PC-9 (cell line): ENCODE measurements around the gene WBP11. TPM values are rescaled to one million over a fixed set of nuclear protein-coding genes. Genes with fewer than 3 reads are reported as not detected.

Experiments used
- BruUV-seq: library from RNA; stranded (reverse); fragments of 400-500 nt; replicated peaks from 2 replicates; lab custom pipeline; 2021; lab: Mats Ljungman, UMichigan
- CTCF ChIA-PET: fragments of 300-600 bp; sonication (Branson Sonifier 250); formaldehyde crosslinking; loops from one replicate; lab custom pipeline; 2022; ENCODE audit warnings: antibody characterized with exemption; lab: Charles Lee
- POLR2A ChIA-PET: fragments of 300-600 bp; sonication (Branson Sonifier 250); formaldehyde crosslinking; loops from one replicate; lab custom pipeline; 2022; ENCODE audit warnings: antibody characterized with exemption; ENCODE audit not compliant: unreplicated experiment; lab: Charles Lee
- DNase-seq, 2 experiments: peaks; one replicate each; pipeline versions ENCODE4 v3.0.0 to v3.0.0-alpha.2; 2015 to 2022; ENCODE audit warnings: mixed read lengths in 1 of 2
- H2AFZ ChIP-seq: fragments of 200-600 bp; sonication (generic); 2 replicates; pipeline ENCODE4 v1.8.1; 2017; ENCODE audit warnings: antibody characterized with exemption
- H3F3A ChIP-seq: fragments of 200-600 bp; sonication (generic); 2 replicates; pipeline ENCODE4 v1.8.1; 2017; ENCODE audit warnings: antibody characterized with exemption, mild to moderate bottlenecking, low read depth; ENCODE audit not compliant: insufficient read depth
- H3K27ac ChIP-seq: fragments of 200-600 bp; sonication (generic); 2 replicates; pipeline ENCODE4 v1.6.1; 2016; ENCODE audit warnings: mixed run types
- H3K27me3 ChIP-seq: fragments of 200-600 bp; sonication (generic); 2 replicates; pipeline ENCODE4 v1.6.1; 2016; ENCODE audit warnings: low read depth, mixed run types; ENCODE audit not compliant: insufficient read depth
- H3K36me3 ChIP-seq: fragments of 200-600 bp; sonication (generic); 2 replicates; pipeline ENCODE4 v1.6.1; 2016; ENCODE audit warnings: low read depth, mixed run types
- H3K4me1 ChIP-seq: fragments of 200-600 bp; sonication (generic); replicated peaks from 2 replicates; pipeline ENCODE4 v1.6.1; 2016; ENCODE audit warnings: mixed run types; ENCODE audit not compliant: insufficient read depth
- H3K4me2 ChIP-seq: fragments of 200-600 bp; sonication (generic); 2 replicates; pipeline ENCODE4 v1.6.1; 2017; ENCODE audit warnings: mixed run types
- H3K4me3 ChIP-seq: fragments of 200-600 bp; sonication (generic); 2 replicates; pipeline ENCODE4 v1.6.1; 2016; ENCODE audit warnings: mixed run types
- H3K79me2 ChIP-seq: fragments of 200-600 bp; sonication (generic); 2 replicates; pipeline ENCODE4 v1.6.1; 2017; ENCODE audit warnings: low read depth, mixed run types
- H3K9me2 ChIP-seq: fragments of 200-600 bp; sonication (generic); 2 replicates; pipeline ENCODE4 v1.8.1; 2017; ENCODE audit warnings: mild to moderate bottlenecking; ENCODE audit not compliant: insufficient read depth
- H3K9me3 ChIP-seq: fragments of 200-600 bp; sonication (generic); 2 replicates; pipeline ENCODE4 v1.8.1; 2016; ENCODE audit warnings: low read depth; ENCODE audit not compliant: insufficient read depth
- H4K20me1 ChIP-seq: fragments of 200-600 bp; sonication (generic); 2 replicates; pipeline ENCODE4 v1.8.1; 2017; ENCODE audit not compliant: insufficient read depth
- CTCF ChIP-seq: fragments of 200-600 bp; sonication (generic); conservative IDR thresholded peaks from 2 replicates; pipeline ENCODE4 v1.6.1; 2017; ENCODE audit warnings: mixed run types, antibody characterized with exemption, mild to moderate bottlenecking, moderate library complexity
- EZH2 ChIP-seq: fragments of 200-600 bp; sonication (generic); IDR thresholded peaks from 2 replicates; pipeline ENCODE4 v1.8.0; 2017; ENCODE audit warnings: antibody characterized with exemption, low read depth
- intact Hi-C: fragments of 100-400 bp; cut with micrococcal nuclease; formaldehyde crosslinking; loops from one replicate; pipeline ENCODE4 v1.10.0; 2022; ENCODE audit not compliant: unreplicated experiment
- total RNA-seq: library from RNA; stranded (reverse); gene quantifications from 2 replicates; pipeline ENCODE4 v1.2.3, GENCODE V29; 2021

The WBP11 gene
- total RNA-seq, 1 experiment from 2014 or later: 124 TPM

DNA sequence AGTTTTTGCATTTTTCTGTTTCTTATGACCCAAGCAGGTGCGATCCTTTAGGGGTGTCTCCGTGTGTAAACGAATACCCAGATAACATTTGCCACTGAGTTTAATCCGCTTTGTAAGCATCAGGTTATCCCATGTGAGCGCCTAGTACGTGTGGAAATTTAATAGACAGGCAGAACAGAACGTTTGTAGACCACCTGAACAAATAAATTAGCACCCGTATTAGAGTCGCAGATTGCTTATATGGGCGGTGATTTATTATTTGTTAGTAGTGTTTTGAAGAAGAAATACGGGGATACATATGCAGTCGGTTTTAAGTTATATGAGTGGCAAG, 517 bp upstream of the WBP11 start:
- no peak for TF ChIP-seq CTCF
- no peak for TF ChIP-seq EZH2
- no peak for DNase-seq
- H3K36me3 ChIP-seq: 0 out of 2 replicates have a peak, but pooled peaks cover 18% of the 10 kb centered on the region
- no peaks in the 10 kb centered on the region for H3K27me3 ChIP-seq
- no peaks in the 10 kb centered on the region for H4K20me1 ChIP-seq
- H3K4me3 ChIP-seq: peak overlapping the region; percentile 96
- H3K9me2 ChIP-seq: no peaks in the 10 kb centered on the region
- no peaks in the 10 kb centered on the region for H3K9me3 ChIP-seq
- TSS peak; percentile 86 for BruUV-seq
- peak overlapping the region; percentile 28 for H3K27ac ChIP-seq
- peaks cover 23% of the 10 kb centered on the region for H3K4me1 ChIP-seq
- no peaks in the 10 kb centered on the region for H3F3A ChIP-seq
- CTCF ChIA-PET: interaction anchor here (0.6 to 1.7 kb wide), 3 partner anchors 30 to 566 kb away, joined by 3 to 5 read pairs (median 3); a partner anchor contains a TSS
- intact Hi-C loops: loop anchor here (1.0 to 2.0 kb wide), 3 partner anchors 29 to 193 kb away; a partner anchor contains a TSS
- H3K4me2 ChIP-seq: peak overlapping the region; percentile 91
- peaks cover 51% of the 10 kb centered on the region for H3K79me2 ChIP-seq
- POLR2A ChIA-PET: interaction anchor here (0.5 to 1.7 kb wide), 11 partner anchors 26 to 454 kb away, joined by 3 to 21 read pairs (median 7); partner anchors contain the start of gene RERG
- H2AFZ ChIP-seq: peak overlapping the region; percentile 88

DNA sequence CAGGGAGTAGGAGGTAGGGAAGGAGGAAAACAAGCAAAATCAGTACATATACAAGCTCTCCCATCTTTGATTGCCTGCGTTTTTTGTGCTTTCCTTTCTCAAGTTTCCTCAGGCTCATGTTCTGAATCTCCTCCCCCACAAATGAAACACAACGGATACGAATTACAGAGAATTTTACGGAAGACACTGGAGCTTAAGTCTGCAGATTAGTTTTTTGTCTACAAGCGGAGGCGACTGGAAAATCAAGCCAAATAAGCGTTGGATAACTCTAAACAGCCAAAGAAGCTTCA, 612 bp downstream of the WBP11 start:
- Histone ChIP-seq H3K4me2 (peak overlapping the region; percentile 85), H3K27me3 (no peaks in the 10 kb centered on the region), H3K27ac (peak overlapping the region; percentile 58), H3F3A (no peaks in the 10 kb centered on the region), H3K36me3 (0 out of 2 replicates have a peak, but pooled peaks cover 20% of the 10 kb centered on the region), H3K9me2 (no peaks in the 10 kb centered on the region), H4K20me1 (no peaks in the 10 kb centered on the region), H3K79me2 (peaks cover 61% of the 10 kb centered on the region), H3K4me1 (peaks cover 23% of the 10 kb centered on the region), H3K9me3 (no peaks in the 10 kb centered on the region), H2AFZ (peak overlapping the region; percentile 96), H3K4me3 (peak overlapping the region; percentile 96)
- TF ChIP-seq EZH2 (no peak), CTCF (no peak)
- CTCF ChIA-PET: interaction anchor here (0.6 to 0.9 kb wide), 6 partner anchors 13 to 322 kb away, joined by 3 to 9 read pairs (median 4); no protein-coding TSS in a partner anchor
- POLR2A ChIA-PET: interaction anchor here (1.7 kb wide), 1 partner anchor 34 kb away, joined by 12 read pairs; no protein-coding TSS in a partner anchor
- no peak for DNase-seq
- BruUV-seq: no TSS peak
- intact Hi-C loops: loop anchor here (1.0 to 2.0 kb wide), 3 partner anchors 28 to 194 kb away; a partner anchor contains a TSS

GRCh38 chr12:14802247-14802646, 1.0 kb downstream of the WBP11 start:
- intact Hi-C loops: loop anchor here (2.0 kb wide), 1 partner anchor 195 kb away; no protein-coding TSS in a partner anchor
- Histone ChIP-seq H3K9me2 (no peaks in the 10 kb centered on the region), H3K79me2 (peaks cover 66% of the 10 kb centered on the region), H2AFZ (no peak overlapping the region), H3K9me3 (no peaks in the 10 kb centered on the region), H3K4me2 (peak overlapping the region; percentile 85), H3K4me1 (peaks cover 23% of the 10 kb centered on the region), H3K27ac (peak overlapping the region; percentile 58; the same call in 1 of the 2 replicates), H3K27me3 (no peaks in the 10 kb centered on the region), H3F3A (no peaks in the 10 kb centered on the region), H4K20me1 (no peaks in the 10 kb centered on the region), H3K4me3 (peak overlapping the region; percentile 96), H3K36me3 (0 out of 2 replicates have a peak, but pooled peaks cover 24% of the 10 kb centered on the region)
- no peak for DNase-seq
- ChIA-PET CTCF (interaction anchor here (0.6 to 0.9 kb wide), 4 partner anchors 33 to 321 kb away, joined by 3 to 9 read pairs (median 4); no protein-coding TSS in a partner anchor), POLR2A (interaction anchor here (1.7 kb wide), 1 partner anchor 34 kb away, joined by 12 read pairs; no protein-coding TSS in a partner anchor)
- TF ChIP-seq CTCF: no peak
- TF ChIP-seq EZH2: no peak
- no TSS peak for BruUV-seq
